ENCODE measurements around the gene DNAAF3. TPM values are rescaled to one million over a fixed set of nuclear protein-coding genes. Genes with fewer than 3 reads are reported as not detected.

DNAAF3 gene
- total RNA-seq: under 1 TPM in 1 of 4 donors, not detected in 3; 0.83 TPM

DNA sequence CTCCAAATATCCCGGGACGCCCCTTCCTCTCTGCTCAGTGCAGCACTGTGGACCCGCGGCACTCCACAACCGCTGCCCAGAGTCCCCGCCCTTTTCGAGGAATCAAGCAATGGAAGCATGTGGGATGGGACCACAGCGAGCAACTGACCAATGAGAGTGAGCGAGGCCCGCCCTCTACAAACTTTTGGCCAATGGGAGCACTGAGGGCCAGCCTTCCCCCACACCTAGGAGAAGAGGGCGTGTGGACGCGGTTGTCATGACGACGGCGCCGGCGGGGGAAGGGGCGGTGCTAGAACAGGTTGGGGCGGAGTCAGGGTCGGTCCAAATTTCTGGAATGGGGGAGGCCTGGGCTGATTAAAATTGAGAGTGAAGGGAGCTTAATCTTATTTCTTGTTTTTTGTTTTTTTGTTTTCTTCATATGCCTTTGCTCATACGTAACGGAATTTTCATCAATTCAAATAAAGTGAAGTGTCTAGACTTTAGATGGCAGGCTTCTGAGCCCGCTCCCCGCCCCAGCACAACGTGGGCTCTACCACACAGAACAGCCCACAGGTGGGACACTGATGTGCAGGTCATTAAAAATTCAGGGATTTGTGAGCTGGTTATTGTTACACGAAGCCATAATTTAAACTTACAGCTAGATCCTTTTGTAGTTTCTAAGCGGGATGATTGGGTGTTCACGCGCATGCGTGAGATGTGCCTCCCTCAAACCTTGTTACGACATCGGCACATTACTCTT is at the start of gene DNAAF3:
Gene DNAAF3 (minus strand): TSS at position 84 of the 739 bp plus-strand sequence. CDS start 200 bp downstream, outside the sequence.
- no peaks in the 10 kb centered on the region for H3K36me3 ChIP-seq
- DNase-seq (ENCODE audit: extremely low spot score): peak; percentile 96
- peak within 1 kb of the TSS; percentile 36 to 60 (median 44) for H3K4me3 ChIP-seq
- peak in 1 of 2 donors; percentile 8 for TF ChIP-seq POLR2AphosphoS5 (IDR thresholded peaks at IDR 0.05)
- TF ChIP-seq, protein P1, sequence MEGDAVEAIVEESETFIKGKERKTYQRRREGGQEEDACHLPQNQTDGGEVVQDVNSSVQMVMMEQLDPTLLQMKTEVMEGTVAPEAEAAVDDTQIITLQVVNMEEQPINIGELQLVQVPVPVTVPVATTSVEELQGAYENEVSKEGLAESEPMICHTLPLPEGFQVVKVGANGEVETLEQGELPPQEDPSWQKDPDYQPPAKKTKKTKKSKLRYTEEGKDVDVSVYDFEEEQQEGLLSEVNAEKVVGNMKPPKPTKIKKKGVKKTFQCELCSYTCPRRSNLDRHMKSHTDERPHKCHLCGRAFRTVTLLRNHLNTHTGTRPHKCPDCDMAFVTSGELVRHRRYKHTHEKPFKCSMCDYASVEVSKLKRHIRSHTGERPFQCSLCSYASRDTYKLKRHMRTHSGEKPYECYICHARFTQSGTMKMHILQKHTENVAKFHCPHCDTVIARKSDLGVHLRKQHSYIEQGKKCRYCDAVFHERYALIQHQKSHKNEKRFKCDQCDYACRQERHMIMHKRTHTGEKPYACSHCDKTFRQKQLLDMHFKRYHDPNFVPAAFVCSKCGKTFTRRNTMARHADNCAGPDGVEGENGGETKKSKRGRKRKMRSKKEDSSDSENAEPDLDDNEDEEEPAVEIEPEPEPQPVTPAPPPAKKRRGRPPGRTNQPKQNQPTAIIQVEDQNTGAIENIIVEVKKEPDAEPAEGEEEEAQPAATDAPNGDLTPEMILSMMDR (IDR thresholded peaks at IDR 0.05): no peak
- no peak for TF ChIP-seq EP300 (IDR thresholded peaks at IDR 0.05)
- intact Hi-C loops (cut with DNase I): no loop called here
- peak within 1 kb of the TSS in 1 of 4 donors; percentile 36 for H3K27ac ChIP-seq (replicated peaks in 1 of 4)
- H3K9me3 ChIP-seq: no peaks in the 10 kb centered on the region
- peaks cover 6 to 19% (median 17%) of the 10 kb centered on the region in 4 donors for H3K4me1 ChIP-seq
- H3K27me3 ChIP-seq: peaks cover 0 to 100% (median 63%) of the 10 kb centered on the region in 4 donors
- WGBS: 4% methylated on average over 31 of the region's 33 CpGs

DNA sequence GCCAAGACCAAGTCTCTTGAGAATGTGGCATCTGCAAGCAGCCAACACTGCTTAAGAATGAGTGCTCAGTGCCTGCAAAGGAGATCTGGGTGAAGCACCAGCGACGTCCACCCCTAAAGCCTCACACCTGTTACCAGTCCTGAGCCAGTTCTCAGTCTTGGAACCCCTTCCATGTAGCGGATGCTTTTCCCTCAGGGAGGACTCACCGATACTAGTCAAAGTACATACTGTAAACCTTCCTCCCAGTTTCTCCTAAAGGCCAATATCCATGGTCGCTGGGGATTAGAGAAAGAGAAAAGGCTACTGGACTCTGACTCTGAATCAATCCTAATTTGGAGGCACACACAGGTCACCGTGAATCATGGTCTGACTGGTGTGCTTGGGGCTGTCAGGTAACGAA is 47.1 kb upstream of the DNAAF3 start:
- H3K4me3 ChIP-seq: no peak overlapping the region
- intact Hi-C loops (cut with DNase I): no loop called here
- no peak for DNase-seq (ENCODE audit: extremely low spot score)
- peaks cover 17 to 33% (median 26%) of the 10 kb centered on the region in 4 donors for H3K4me1 ChIP-seq
- no peak overlapping the region for H3K27ac ChIP-seq (replicated peaks in 1 of 4)
- H3K27me3 ChIP-seq: peaks cover 0 to 66% (median 2%) of the 10 kb centered on the region in 4 donors
- H3K9me3 ChIP-seq: peaks cover 0 to 11% (median 7%) of the 10 kb centered on the region in 4 donors
- no peak for TF ChIP-seq EP300 (IDR thresholded peaks at IDR 0.05)
- TF ChIP-seq, protein P1 (IDR thresholded peaks at IDR 0.05): no peak
- no peak for TF ChIP-seq POLR2A (IDR thresholded peaks at IDR 0.05; ENCODE audit: low read depth)
- TF ChIP-seq POLR2AphosphoS5 (IDR thresholded peaks at IDR 0.05): no peak
- 88% methylated on average over 7 of the region's 7 CpGs for WGBS
- H3K36me3 ChIP-seq: no peaks in the 10 kb centered on the region

DNA sequence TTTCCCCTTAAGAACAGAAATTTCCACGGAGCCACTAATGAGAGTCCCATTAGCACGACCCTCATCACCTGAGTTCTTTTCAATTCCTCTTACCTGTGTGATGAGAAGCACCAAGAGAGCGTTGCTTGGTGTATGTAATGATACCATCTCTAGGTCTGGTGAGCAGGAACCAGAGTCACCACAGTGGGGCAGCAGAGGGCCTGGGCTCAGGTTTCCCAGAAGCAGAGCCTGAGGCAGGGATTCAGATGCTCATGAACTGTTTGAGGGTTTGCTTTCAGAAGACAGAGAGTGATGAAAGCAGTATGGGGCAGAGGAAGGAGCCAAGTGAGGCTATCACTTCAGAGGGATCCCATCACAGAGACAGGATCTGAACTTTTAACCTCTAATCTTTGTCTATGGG is 46.0 kb upstream of the DNAAF3 start:
- Histone ChIP-seq H3K4me1 (peaks cover 17 to 33% (median 26%) of the 10 kb centered on the region in 4 donors), H3K9me3 (peaks cover 0 to 11% (median 7%) of the 10 kb centered on the region in 4 donors), H3K4me3 (no peak overlapping the region), H3K36me3 (no peaks in the 10 kb centered on the region), H3K27ac (replicated peaks in 1 of 4) (no peak overlapping the region), H3K27me3 (peaks cover 0 to 66% (median 2%) of the 10 kb centered on the region in 4 donors)
- WGBS: 90% methylated on average over 2 of the region's 3 CpGs
- DNase-seq (ENCODE audit: extremely low spot score): no peak
- no peak for TF ChIP-seq EP300 (IDR thresholded peaks at IDR 0.05)
- TF ChIP-seq, protein P1 (IDR thresholded peaks at IDR 0.05): no peak
- TF ChIP-seq POLR2AphosphoS5 (IDR thresholded peaks at IDR 0.05): no peak
- intact Hi-C loops (cut with DNase I): no loop called here

DNA sequence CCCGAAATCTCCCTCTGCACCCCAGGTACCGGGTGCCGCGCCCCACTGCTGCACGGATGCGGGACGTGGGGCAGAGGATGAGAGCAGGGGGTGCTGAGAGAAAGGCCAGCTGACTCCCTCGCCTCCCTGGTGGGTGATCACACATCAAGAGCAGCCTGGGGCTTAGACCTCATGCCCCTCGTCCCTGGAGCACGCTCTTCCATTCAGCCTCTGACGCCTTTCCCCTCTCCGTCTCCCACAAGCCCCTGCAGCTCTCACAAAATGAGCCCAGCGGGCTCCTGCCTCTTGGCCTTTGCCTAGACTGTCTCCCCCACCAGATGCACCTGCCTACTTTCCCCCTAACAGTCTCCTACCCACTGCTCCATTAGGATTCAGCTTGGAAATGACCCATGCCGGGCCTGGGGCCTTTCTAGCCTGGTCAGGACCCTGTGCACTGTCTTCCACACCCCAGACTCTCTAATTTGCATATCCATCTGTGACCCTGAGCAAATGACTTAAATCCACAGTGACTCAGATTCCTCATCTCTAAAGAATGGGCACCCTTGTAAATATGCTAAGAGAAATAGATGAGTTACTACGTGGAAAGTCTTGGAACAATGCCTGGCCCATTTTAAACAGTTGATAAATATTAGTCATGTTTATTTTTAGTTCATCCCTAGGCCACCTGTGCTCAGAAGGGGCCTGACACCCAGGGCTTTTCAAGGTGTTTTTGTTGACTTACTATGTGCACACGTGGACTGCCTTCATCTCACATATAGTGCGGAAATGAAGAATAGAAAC is 43.5 kb upstream of the DNAAF3 start:
- TF ChIP-seq, protein P1 (IDR thresholded peaks at IDR 0.05): no peak
- no peak for TF ChIP-seq POLR2A (IDR thresholded peaks at IDR 0.05; ENCODE audit: low read depth)
- no peak for TF ChIP-seq EP300 (IDR thresholded peaks at IDR 0.05)
- TF ChIP-seq POLR2AphosphoS5 (IDR thresholded peaks at IDR 0.05): no peak
- no peak overlapping the region for H3K27ac ChIP-seq (replicated peaks in 1 of 4)
- H3K36me3 ChIP-seq: no peaks in the 10 kb centered on the region
- intact Hi-C loops (cut with DNase I): no loop called here
- WGBS: 65% methylated on average over 17 of the region's 17 CpGs
- peaks cover 14 to 29% (median 25%) of the 10 kb centered on the region in 4 donors for H3K4me1 ChIP-seq
- peaks cover 0 to 58% (median 0%) of the 10 kb centered on the region in 4 donors for H3K27me3 ChIP-seq
- peaks cover 0 to 11% (median 7%) of the 10 kb centered on the region in 4 donors for H3K9me3 ChIP-seq
- DNase-seq (ENCODE audit: extremely low spot score): no peak
- no peak overlapping the region for H3K4me3 ChIP-seq

All from esophagus muscularis mucosa (tissue), 4 donors.